ENCODE data around the gene EEFSEC.

- no peak for TF ChIP-seq CTCF (IDR thresholded peaks at IDR 0.05)
- no peak for TF ChIP-seq POLR2A (IDR thresholded peaks at IDR 0.05)
- no peak for TF ChIP-seq EP300 (IDR thresholded peaks at IDR 0.05)
Observed at GRCh38 chr3:128240232-128240631, 87.0 kb downstream of the EEFSEC start.
